HT1080 (cell line): ENCODE data around the gene MED27. TPM values are rescaled to one million over a fixed set of nuclear protein-coding genes. Genes with fewer than 3 reads are reported as not detected.

Source experiments
- DNase-seq: peaks from one replicate; pipeline ENCODE4 v3.0.0-alpha.2; 2015; ENCODE audit warnings: low read depth
- total RNA-seq: library from RNA; depleted of rRNA; stranded (reverse); fragments of >200 nt; shearing (Covaris generic); gene quantifications from 2 replicates; pipeline ENCODE4 v1.2.3, GENCODE V29; 2014

The MED27 gene
- total RNA-seq, 1 experiment from 2014 or later, result 63.5 TPM

- peak; percentile 40 for DNase-seq
These were observed 76.9 kb downstream of the MED27 start for GRCh38 chr9:132002643-132003318.

DNA sequence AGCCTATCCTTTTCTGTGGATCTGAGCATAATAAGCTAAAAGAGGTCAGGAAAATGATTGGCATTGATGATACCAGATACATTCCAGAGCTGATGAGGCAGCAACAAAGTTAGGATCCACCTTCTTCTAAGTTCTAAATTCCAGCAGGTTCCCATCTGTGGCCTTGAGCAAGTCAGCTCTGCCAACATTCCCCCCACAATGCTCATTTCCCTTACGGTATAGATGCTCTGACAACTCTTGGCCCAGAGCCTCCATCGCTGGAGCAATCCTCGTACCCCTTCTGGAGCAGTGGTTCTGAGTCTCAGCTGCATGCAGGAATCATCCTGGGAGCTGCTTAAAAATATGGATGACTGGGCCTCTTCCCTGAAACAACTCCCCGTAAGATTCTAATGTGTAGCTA lies 78.1 kb downstream of the MED27 start:
- DNase-seq, result no peak

GRCh38 chr9:132000659-132001058 lies 79.0 kb downstream of the MED27 start:
- DNase-seq, result no peak

GRCh38 chr9:131999692-132000551 lies 79.7 kb downstream of the MED27 start:
- peak; percentile 93 for DNase-seq

GRCh38 chr9:131997779-131998178 lies 81.9 kb downstream of the MED27 start:
- no peak for DNase-seq

- DNase-seq, result no peak
These were observed 82.6 kb downstream of the MED27 start for GRCh38 chr9:131997076-131997475.

DNA sequence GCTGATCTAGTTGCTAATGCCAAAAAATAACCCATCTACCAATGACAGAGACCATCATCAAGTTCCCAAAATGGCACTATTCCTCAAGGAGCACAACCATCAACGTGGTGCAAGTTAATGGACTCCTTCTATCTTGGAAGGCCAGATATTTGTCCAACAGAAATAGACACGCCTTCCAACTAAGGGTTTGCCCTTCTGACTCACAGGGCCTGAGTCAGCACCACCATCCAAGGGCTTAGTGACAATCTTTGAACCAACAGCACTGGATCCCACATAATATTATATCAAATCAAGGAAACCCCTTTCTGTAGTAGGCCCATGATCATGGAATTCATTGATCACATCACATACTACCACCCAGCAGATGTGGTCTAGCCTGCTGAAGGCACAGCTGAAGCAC lies 84.3 kb downstream of the MED27 start:
- peak; percentile 67 for DNase-seq

- no peak for DNase-seq
These were observed 85.1 kb downstream of the MED27 start for GRCh38 chr9:131994364-131995125.

- no peak for DNase-seq
These were observed 86.6 kb downstream of the MED27 start for GRCh38 chr9:131992906-131993657.

DNA sequence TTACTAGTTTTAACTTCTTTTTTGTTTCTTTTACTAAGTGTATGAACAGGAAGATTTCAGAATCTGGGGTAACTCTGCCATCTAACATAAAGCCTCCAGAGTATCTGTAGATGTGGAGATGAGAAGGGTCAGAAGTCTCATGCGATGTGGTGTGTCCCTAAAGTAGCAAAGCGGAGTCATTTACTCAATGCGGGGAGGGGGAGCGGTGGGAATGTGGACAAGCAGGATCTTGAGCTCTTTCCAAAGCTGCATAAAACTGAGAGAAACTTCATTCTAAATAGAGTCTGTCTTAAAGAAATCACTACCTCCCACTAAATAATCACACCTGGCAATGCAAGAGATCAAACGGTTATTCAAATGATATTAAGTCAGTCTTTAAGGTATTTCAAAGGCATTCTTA lies 92.4 kb downstream of the MED27 start:
- DNase-seq, result no peak

GRCh38 chr9:131986576-131986975 lies 93.1 kb downstream of the MED27 start:
- DNase-seq, result no peak

DNA sequence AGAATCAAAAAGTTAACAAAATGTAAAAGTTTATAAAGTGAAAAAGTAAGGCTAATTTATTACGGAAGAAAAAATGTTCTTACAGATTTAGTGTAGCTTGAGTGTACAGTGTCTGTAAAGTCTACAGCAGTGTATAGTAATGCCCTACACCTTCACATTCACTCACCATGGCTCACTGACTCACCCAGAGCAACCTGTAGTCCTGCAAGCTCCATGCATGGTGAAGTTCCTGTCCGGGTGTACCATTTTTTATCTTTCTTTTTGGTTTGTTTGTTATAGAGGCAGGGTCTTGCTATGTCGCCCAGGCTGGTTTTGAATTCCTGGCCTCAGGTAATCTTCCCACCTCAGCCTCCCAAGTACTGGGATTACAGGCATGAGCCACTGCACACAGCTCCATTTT lies 93.6 kb downstream of the MED27 start:
- no peak for DNase-seq

DNA sequence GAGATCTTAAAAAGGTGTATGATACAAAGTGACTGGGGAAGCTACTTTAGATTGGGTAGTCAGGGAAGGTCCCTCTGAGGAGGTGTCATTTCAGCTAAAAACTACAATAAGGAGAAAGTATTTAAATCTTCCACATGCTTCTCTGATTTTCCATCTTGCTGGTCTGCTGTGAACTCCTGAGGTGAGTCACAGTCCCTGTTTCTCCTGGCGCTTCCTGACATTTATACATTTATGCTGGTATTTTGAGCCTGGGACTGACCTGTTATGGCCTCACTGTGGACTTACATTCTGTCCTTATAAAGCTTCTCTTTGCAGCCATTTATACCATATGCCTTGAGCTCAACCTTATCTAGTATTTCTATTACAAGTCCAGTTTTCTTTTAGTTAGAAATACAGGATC lies 95.1 kb downstream of the MED27 start:
- peak; percentile 28 for DNase-seq

- peak; percentile 44 for DNase-seq
These were observed 96.9 kb downstream of the MED27 start for GRCh38 chr9:131982671-131983239.

DNA sequence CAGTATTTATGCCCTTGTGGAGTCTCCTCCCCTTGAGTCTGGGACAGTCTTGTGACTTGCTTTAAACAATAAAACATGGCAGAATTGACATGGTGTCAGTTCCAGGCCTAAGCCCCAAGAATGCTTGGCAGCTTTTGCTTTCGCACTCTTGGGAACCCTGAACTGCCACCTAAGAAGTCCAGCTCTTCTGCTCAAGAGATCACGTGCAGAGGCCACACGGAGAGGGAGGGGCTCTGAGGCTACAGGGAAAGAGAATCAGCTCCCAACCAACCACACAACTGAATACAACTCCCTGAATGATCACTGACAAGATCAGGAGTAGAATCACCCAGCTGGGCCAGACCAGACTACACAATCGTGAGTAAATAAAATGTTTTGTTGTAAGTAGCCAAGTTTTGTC lies 97.6 kb downstream of the MED27 start:
- DNase-seq, result no peak

DNA sequence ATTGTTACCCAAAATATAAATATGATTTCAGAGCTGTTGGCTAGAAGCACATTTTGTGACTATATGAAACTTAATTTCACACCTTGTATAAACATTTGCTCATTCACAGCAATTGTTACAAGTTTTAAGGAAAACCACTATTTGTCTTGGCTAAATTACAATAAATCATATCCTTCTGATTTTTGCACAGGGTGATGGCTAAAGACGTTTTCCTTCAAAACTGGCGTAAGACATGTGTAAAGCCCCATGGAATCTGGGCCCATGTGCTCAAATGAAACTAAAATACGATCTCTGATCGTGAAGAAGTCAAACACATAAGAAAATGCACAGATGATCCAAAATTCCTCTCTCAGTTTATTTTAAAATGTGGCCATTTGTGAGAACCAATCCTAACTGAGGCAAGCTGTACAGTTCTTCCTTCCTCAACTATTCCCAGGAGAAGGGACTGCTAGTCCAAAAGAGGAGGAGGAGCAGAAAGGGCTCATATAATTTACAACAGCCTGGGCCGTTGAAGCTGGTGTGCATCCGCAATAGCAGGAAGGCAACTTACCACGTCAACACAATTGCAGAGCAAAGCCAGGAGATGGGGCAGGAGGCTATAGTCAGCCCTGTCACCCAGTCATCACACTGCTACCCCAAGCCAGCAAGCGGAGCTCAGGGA lies 98.4 kb downstream of the MED27 start:
- no peak for DNase-seq

DNA sequence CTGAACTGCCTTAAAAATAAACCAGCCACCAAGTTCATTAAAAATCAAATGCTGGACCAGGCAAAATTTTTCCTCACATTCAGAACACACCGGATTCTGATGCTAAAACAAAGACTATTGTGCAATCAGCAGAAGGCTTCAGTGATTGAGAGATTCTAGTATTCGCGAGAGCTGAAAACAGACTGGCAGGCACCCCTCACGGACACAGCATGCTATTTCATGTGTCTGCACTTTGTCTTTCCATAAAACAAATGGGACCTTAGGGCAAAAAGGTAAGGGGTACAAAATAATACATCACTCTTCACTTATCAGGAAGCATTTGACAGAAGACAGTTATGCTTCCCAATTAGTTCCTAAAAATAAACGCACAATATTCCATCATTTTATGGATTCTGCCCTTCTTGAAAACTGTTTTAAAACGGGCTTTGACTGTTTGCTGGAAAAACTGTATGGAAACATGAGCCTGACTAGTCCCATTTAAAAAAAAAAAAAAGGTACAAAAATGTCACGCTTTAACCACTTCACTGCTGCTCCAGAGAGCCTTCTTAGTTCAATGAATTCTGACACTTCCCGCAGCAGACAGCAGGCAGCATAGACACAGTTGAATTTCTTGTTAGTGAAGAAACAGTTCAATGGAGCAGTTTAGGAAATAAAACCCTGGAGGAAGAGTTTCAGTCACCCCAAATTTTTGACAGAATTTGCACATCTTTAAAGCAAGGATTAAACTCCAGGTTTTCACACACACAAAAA lies 99.2 kb downstream of the MED27 start:
- no peak for DNase-seq

DNA sequence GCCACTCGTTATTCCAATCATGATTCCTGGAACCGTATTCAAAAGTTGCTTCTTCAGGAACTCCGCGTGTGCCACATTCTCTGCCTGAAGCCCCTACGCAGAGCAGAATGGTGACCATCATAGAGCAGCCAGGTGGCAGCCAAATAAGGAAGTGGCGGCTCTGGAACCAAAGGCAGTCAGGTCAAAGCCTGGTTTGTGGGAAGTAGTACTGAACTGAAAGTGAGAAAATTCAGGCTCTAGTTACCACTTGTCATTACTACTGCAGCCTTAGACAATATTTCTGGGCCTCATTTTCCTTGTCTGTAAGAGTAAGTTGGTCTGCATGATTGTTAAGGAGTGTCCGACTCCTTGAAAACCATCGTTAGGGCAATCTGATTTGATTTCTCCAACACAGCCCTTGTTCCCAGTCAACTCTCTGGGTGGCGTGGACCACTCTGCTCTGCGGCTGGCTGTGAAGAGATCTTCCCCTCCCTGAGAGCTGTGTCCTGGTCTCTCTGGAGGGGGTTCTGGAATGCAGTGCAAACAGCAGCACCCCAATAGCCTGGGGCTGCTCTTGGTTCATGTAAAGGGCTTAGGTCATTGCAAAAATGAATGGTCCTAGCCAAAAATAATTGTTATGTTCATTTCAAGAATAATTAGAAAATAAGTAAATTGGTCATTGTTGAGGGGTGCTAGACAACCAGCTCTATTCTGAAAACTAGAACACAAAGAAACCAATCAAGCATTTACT lies 102.4 kb downstream of the MED27 start:
- no peak for DNase-seq
